Ovary (tissue), 9 donors: ENCODE measurements around the gene RNF166. TPM values are rescaled to one million over a fixed set of nuclear protein-coding genes. Genes with fewer than 3 reads are reported as not detected.

Source experiments
- DNase-seq, 5 donors: peaks; one replicate each; pipeline ENCODE4 v3.0.0-alpha.2; 2019 to 2020
- H3K27ac ChIP-seq, 2 donors: fragments of 200-600 bp; one replicate each; pipeline versions ENCODE4 v1.5.1 to v1.8.0; 2019 to 2022
- H3K27me3 ChIP-seq: fragments of 200-600 bp; one replicate; pipeline ENCODE4 v1.8.0; 2022
- H3K36me3 ChIP-seq: fragments of 200-600 bp; sonication (generic); one replicate; pipeline ENCODE4 v1.5.1; 2019
- H3K4me1 ChIP-seq: one replicate; pipeline ENCODE4 v1.8.1; 2013; ENCODE audit warnings: mild to moderate bottlenecking, moderate library complexity; ENCODE audit not compliant: insufficient read depth
- H3K4me3 ChIP-seq: fragments of 200-600 bp; sonication (generic); one replicate; pipeline ENCODE4 v1.5.1; 2017
- H3K9me3 ChIP-seq, 2 donors: fragments of 200-600 bp in 1 of 2; sonication (generic) in 1 of 2; one replicate each; pipeline versions ENCODE4 v1.5.1 to v1.8.1; 2013 to 2019; ENCODE audit warnings: mild to moderate bottlenecking in 1 of 2, moderate library complexity in 1 of 2
- CTCF ChIP-seq, 3 donors: fragments of 450-650 bp in 2 of 3; fragments of 200-600 bp in 1 of 3; IDR thresholded peaks; one replicate each; pipeline versions ENCODE4 v1.5.1 to v1.8.0; 2016 to 2022; ENCODE audit warnings: antibody characterized with exemption in 3 of 3, mild to moderate bottlenecking in 1 of 3
- EP300 ChIP-seq: sonication (generic); formaldehyde crosslinking; IDR thresholded peaks from one replicate; pipeline ENCODE4 v1.6.1; 2017; ENCODE audit warnings: antibody characterized with exemption
- POLR2A ChIP-seq: fragments of 450-650 bp; IDR thresholded peaks from one replicate; pipeline ENCODE4 v1.6.1; 2017; ENCODE audit warnings: antibody characterized with exemption, mild to moderate bottlenecking, moderate library complexity
- WGBS, 3 donors: extraction: QIAGEN DNeasy Blood & Tissue Kit in 1 of 3; methylation state at CpG; one replicate each; pipeline versions ENCODE4 v1.1.5 to v1.1.7; 2013 to 2017; 5-methylcytosine and 5-hydroxymethylcytosine counted together
- intact Hi-C, 4 donors: fragments of 100-400 bp; cut with DNase I; formaldehyde crosslinking; loops; one replicate each; pipeline versions ENCODE4 v1.11.0 to v1.15.1; 2022 to 2023
- polyA plus RNA-seq, 2 donors: library from polyadenylated mRNA; stranded (reverse); fragments of 200-250 nt in 1 of 2; fragments of 350-450 nt in 1 of 2; fragmentation: Illumina TruSeq in 1 of 2; extraction: RNeasy Lipid Tissue Mini Kit (QIAGEN cat#74804) in 1 of 2; gene quantifications; one replicate each; pipeline ENCODE4 v1.2.3, GENCODE V29; 2013 to 2014
- total RNA-seq, 7 donors: library from RNA; depleted of rRNA in 2 of 7; stranded (reverse); fragments of >200 nt in 2 of 7; fragmentation: NEBNext Ultra II Directional in 3 of 7; extraction: Animal tissue kit (Norgen Biotek cat#: 25700) in 3 of 7; gene quantifications; one replicate each; pipeline versions ENCODE4 v1.1.0 to v1.2.4, GENCODE V29; 2016 to 2023
- donor health status: DM: no; HTN: no; CAD: no; lungs with moderate emphysema.
- donor health status: DM: no; HTN: no; CAD: no.
- donor health status: Bipolar disorder and iron deficiency.
- donor health status: DM: yes; HTN: yes; CAD: no.
- donor health status: DM: no; HTN: no; CAD: no.
- donor health status: DM: yes; HTN: yes; CAD: no.

RNF166 gene
- total and polyA plus RNA-seq, 9 donors: 4.7 to 26.5 (median 20.9) TPM

GRCh38 chr16:88651989-88652761 is 54.0 kb downstream of the RNF166 start:
- H3K4me1 ChIP-seq: no peaks in the 10 kb centered on the region
- DNase-seq: no peak
- no peaks in the 10 kb centered on the region for H3K9me3 ChIP-seq
- no peaks in the 10 kb centered on the region for H3K27me3 ChIP-seq
- no peak overlapping the region for H3K27ac ChIP-seq
- H3K36me3 ChIP-seq: no peaks in the 10 kb centered on the region
- no peak overlapping the region for H3K4me3 ChIP-seq
- intact Hi-C loops: no loop called here
- TF ChIP-seq POLR2A (no peak), CTCF (IDR thresholded peaks at IDR 0.05) (no peak), EP300 (no peak)
- WGBS, 3 donors: 87% methylated on average over 27 to 29 of the region's 29 CpGs

- no peaks in the 10 kb centered on the region for H3K36me3 ChIP-seq
- TF ChIP-seq EP300 (no peak), CTCF (IDR thresholded peaks at IDR 0.05) (no peak), POLR2A (no peak)
- 56 to 59% (median 58%) methylated on average over 24 of the region's 24 CpGs for WGBS, 3 donors
- no peaks in the 10 kb centered on the region for H3K27me3 ChIP-seq
- H3K4me3 ChIP-seq: peak overlapping the region; percentile 62
- no peaks in the 10 kb centered on the region for H3K4me1 ChIP-seq
- H3K27ac ChIP-seq: no peak overlapping the region
- intact Hi-C loops: no loop called here
- no peak for DNase-seq
- no peaks in the 10 kb centered on the region for H3K9me3 ChIP-seq
These were observed 54.8 kb downstream of the RNF166 start for GRCh38 chr16:88651276-88651988.

- 0 to 1% (median 1%) methylated on average over 16 to 41 of the region's 41 CpGs for WGBS, 3 donors
- peak within 1 kb of the TSS; percentile 62 for H3K4me3 ChIP-seq
- no peak for TF ChIP-seq CTCF (IDR thresholded peaks at IDR 0.05)
- H3K9me3 ChIP-seq: no peaks in the 10 kb centered on the region
- H3K27ac ChIP-seq: no peak within 1 kb of the TSS
- H3K4me1 ChIP-seq: no peaks in the 10 kb centered on the region
- DNase-seq: peak in 3 of 5 donors; percentile 50 to 70 (median 64)
- no peaks in the 10 kb centered on the region for H3K27me3 ChIP-seq
- intact Hi-C loops: no loop called here
- H3K36me3 ChIP-seq: no peaks in the 10 kb centered on the region
These were observed 55.4 kb downstream of the RNF166 start, which contains the start of gene CYBA for GRCh38 chr16:88650749-88651275. Gene CYBA, minus strand, starts transcription at chr16:88651053. Its CDS starts 40 bp downstream, at chr16:88651013.

GRCh38 chr16:88649924-88650748 is 56.1 kb downstream of the RNF166 start:
- no peaks in the 10 kb centered on the region for H3K27me3 ChIP-seq
- no peak for TF ChIP-seq CTCF (IDR thresholded peaks at IDR 0.05)
- no peak for TF ChIP-seq POLR2A
- TF ChIP-seq EP300: no peak
- no peak for DNase-seq
- intact Hi-C loops: no loop called here
- H3K27ac ChIP-seq: no peak overlapping the region
- WGBS, 3 donors: 13 to 35% (median 19%) methylated on average over 21 to 37 of the region's 37 CpGs
- H3K4me1 ChIP-seq: no peaks in the 10 kb centered on the region
- H3K4me3 ChIP-seq: peak overlapping the region; percentile 62
- no peaks in the 10 kb centered on the region for H3K36me3 ChIP-seq
- H3K9me3 ChIP-seq: no peaks in the 10 kb centered on the region
